ENCODE results near the gene ARIH2. TPM values are rescaled to one million over a fixed set of nuclear protein-coding genes. Genes with fewer than 3 reads are reported as not detected.
A peak's percentile ranks its signal among the peaks of the same experiment; 100 is the strongest.

The ARIH2 gene
- total and polyA plus RNA-seq, 3 experiments from 2014 or later: 117 to 126 (median 123) TPM

GRCh38 chr3:48980295-48980694 is 61.7 kb downstream of the ARIH2 start:
- peak overlapping the region in 3 of 8 donors; percentile 5 to 37 (median 29) for H3K27ac Mint-ChIP-seq
- POLR2A ChIA-PET: interaction anchor here (0.6 to 0.7 kb wide), 3 partner anchors 60 to 1127 kb away, joined by 4 to 5 read pairs (median 4); no protein-coding TSS in a partner anchor

DNA sequence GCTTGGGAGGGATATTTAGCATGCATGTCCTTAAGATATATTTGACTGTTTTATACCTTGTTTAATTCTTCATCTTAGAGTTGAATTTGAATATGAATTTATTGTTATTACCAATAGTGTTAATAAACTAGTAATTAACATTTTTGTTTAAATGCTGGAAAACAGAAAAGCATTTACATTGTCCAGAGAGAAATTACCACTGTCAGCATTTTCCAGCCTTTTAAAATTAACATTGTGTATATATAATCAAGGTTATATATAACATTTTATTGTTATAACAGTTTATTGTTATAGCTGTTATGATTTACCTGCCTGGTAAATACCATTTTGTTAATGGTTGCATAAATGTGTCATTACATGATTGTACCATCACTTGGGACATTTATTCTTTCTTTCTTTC is 63.4 kb downstream of the ARIH2 start:
- H3K4me1 Mint-ChIP-seq: peaks cover 0 to 2% (median 0%) of the 10 kb centered on the region in 3 donors
- POLR2A ChIA-PET: no interaction called here
- H3K4me3 Mint-ChIP-seq: no peak overlapping the region

More at GRCh38 chr3:48980295-48980694, 61.7 kb downstream of the ARIH2 start:
- no peak for DNase-seq
- H3K4me1 Mint-ChIP-seq: no peaks in the 10 kb centered on the region
- no peaks in the 10 kb centered on the region for H3K27me3 Mint-ChIP-seq
- H3K27ac ChIP-seq (ENCODE audit: low read depth, low read length): no peak overlapping the region
- no peak overlapping the region for H3K4me3 Mint-ChIP-seq
- H3K27me3 ChIP-seq (ENCODE audit: insufficient read depth, low read length, poor library complexity, severe bottlenecking): no peaks in the 10 kb centered on the region
- no peak overlapping the region for H3K4me3 ChIP-seq (ENCODE audit: low read length)
- H3K9me3 ChIP-seq (ENCODE audit: low read length): no peaks in the 10 kb centered on the region
- H3K36me3 Mint-ChIP-seq: peaks cover 0 to 80% (median 10%) of the 10 kb centered on the region in 3 donors
- no peaks in the 10 kb centered on the region for H3K4me1 ChIP-seq (ENCODE audit: insufficient read depth, low read length)
- CTCF ChIA-PET: no interaction called here
- H3K9me3 Mint-ChIP-seq: no peaks in the 10 kb centered on the region
- H3K36me3 ChIP-seq (ENCODE audit: insufficient read depth, low read length): peaks cover 44% of the 10 kb centered on the region

GRCh38 chr3:48982686-48983085 is 64.0 kb downstream of the ARIH2 start:
- Mint-ChIP-seq H3K9me3 (no peaks in the 10 kb centered on the region), H3K27ac (peak overlapping the region in 1 of 8 donors; percentile 72), H3K4me1 (peaks cover under 1 to 2% (median under 1%) of the 10 kb centered on the region in 3 donors), H3K36me3 (peaks cover 0 to 73% (median 9%) of the 10 kb centered on the region in 3 donors), H3K27me3 (no peaks in the 10 kb centered on the region), H3K4me3 (no peak overlapping the region)
- DNase-seq: no peak
- H3K9me3 ChIP-seq (ENCODE audit: low read length): no peaks in the 10 kb centered on the region
- H3K4me1 ChIP-seq (ENCODE audit: insufficient read depth, low read length): no peaks in the 10 kb centered on the region
- POLR2A ChIA-PET: interaction anchor here (0.6 kb wide), 1 partner anchor 28 kb away, joined by 5 read pairs; no protein-coding TSS in a partner anchor
- peaks cover 38% of the 10 kb centered on the region for H3K36me3 ChIP-seq (ENCODE audit: insufficient read depth, low read length)
- no peak overlapping the region for H3K27ac ChIP-seq (ENCODE audit: low read depth, low read length)
- no peaks in the 10 kb centered on the region for H3K27me3 ChIP-seq (ENCODE audit: insufficient read depth, low read length, poor library complexity, severe bottlenecking)
- no peak overlapping the region for H3K4me3 ChIP-seq (ENCODE audit: low read length)
- CTCF ChIA-PET: no interaction called here

More for the DNA sequence above, 63.4 kb downstream of the ARIH2 start:
- H3K36me3 ChIP-seq (ENCODE audit: insufficient read depth, low read length): peaks cover 38% of the 10 kb centered on the region
- no peaks in the 10 kb centered on the region for H3K4me1 ChIP-seq (ENCODE audit: insufficient read depth, low read length)
- peak overlapping the region in 1 of 8 donors; percentile 47 for H3K27ac Mint-ChIP-seq
- no peak overlapping the region for H3K27ac ChIP-seq (ENCODE audit: low read depth, low read length)
- no peaks in the 10 kb centered on the region for H3K27me3 Mint-ChIP-seq
- no peak for DNase-seq
- no peaks in the 10 kb centered on the region for H3K9me3 ChIP-seq (ENCODE audit: low read length)
- H3K4me3 ChIP-seq (ENCODE audit: low read length): no peak overlapping the region
- no peaks in the 10 kb centered on the region for H3K27me3 ChIP-seq (ENCODE audit: insufficient read depth, low read length, poor library complexity, severe bottlenecking)
- CTCF ChIA-PET: interaction anchor here (1.0 kb wide), 1 partner anchor 25 kb away, joined by 3 read pairs; the partner anchor contains the start of gene WDR6
- H3K36me3 Mint-ChIP-seq: peaks cover 0 to 75% (median 9%) of the 10 kb centered on the region in 3 donors
- no peaks in the 10 kb centered on the region for H3K9me3 Mint-ChIP-seq

GRCh38 chr3:48983096-48983495 is 64.5 kb downstream of the ARIH2 start:
- DNase-seq: no peak
- Histone ChIP-seq H3K27me3 (ENCODE audit: insufficient read depth, low read length, poor library complexity, severe bottlenecking) (no peaks in the 10 kb centered on the region), H3K4me3 (ENCODE audit: low read length) (no peak overlapping the region), H3K4me1 (ENCODE audit: insufficient read depth, low read length) (no peaks in the 10 kb centered on the region), H3K27ac (ENCODE audit: low read depth, low read length) (no peak overlapping the region), H3K36me3 (ENCODE audit: insufficient read depth, low read length) (peaks cover 38% of the 10 kb centered on the region), H3K9me3 (ENCODE audit: low read length) (no peaks in the 10 kb centered on the region)
- Mint-ChIP-seq H3K36me3 (peaks cover 0 to 69% (median 9%) of the 10 kb centered on the region in 3 donors), H3K4me3 (no peak overlapping the region), H3K9me3 (no peaks in the 10 kb centered on the region), H3K27me3 (no peaks in the 10 kb centered on the region), H3K4me1 (peaks cover 5% of the 10 kb centered on the region in 3 donors), H3K27ac (peak overlapping the region in 2 of 8 donors; percentile 51 to 72)
- ChIA-PET CTCF (no interaction called here), POLR2A (interaction anchor here (0.6 kb wide), 1 partner anchor 28 kb away, joined by 5 read pairs; no protein-coding TSS in a partner anchor)

DNA sequence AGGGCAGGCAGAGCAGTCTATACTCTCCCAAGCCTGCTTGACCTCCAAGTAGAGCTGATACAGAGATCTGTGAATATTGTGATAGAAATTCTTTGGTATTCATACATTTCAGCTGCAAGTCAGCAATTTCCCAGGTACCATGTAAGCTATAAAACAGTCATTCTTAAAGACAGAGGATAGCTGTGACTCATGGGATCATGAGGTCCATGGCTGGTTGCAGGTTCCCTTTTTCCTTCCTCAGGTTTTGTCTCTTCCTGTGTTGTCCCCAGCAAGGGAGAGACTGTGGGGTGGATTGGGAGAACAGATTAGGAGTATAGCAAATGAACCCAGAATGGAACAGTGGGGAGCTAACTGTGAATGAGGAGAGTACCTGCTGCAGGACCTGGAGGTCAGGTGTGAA is 66.0 kb downstream of the ARIH2 start:
- H3K4me3 ChIP-seq (ENCODE audit: low read length): no peak overlapping the region
- no peaks in the 10 kb centered on the region for H3K9me3 ChIP-seq (ENCODE audit: low read length)
- peaks cover 30% of the 10 kb centered on the region for H3K36me3 ChIP-seq (ENCODE audit: insufficient read depth, low read length)
- ChIA-PET POLR2A (no interaction called here), CTCF (interaction anchor here (0.8 to 1.6 kb wide), 3 partner anchors 22 to 173 kb away, joined by 3 to 5 read pairs (median 4); partner anchors contain the start of genes NDUFAF3 and WDR6)
- Mint-ChIP-seq H3K36me3 (peaks cover 0 to 63% (median 6%) of the 10 kb centered on the region in 3 donors), H3K4me3 (peak overlapping the region in 2 of 7 donors; percentile 33 to 40), H3K9me3 (no peaks in the 10 kb centered on the region), H3K4me1 (peaks cover 14 to 18% (median 15%) of the 10 kb centered on the region in 3 donors), H3K27me3 (no peaks in the 10 kb centered on the region), H3K27ac (peak overlapping the region in 3 of 8 donors; percentile 5 to 73 (median 62))
- no peaks in the 10 kb centered on the region for H3K27me3 ChIP-seq (ENCODE audit: insufficient read depth, low read length, poor library complexity, severe bottlenecking)
- H3K4me1 ChIP-seq (ENCODE audit: insufficient read depth, low read length): peaks cover 6% of the 10 kb centered on the region
- no peak overlapping the region for H3K27ac ChIP-seq (ENCODE audit: low read depth, low read length)
- DNase-seq: no peak

GRCh38 chr3:48985831-48986376 is 67.3 kb downstream of the ARIH2 start:
- peaks cover 23% of the 10 kb centered on the region for H3K36me3 ChIP-seq (ENCODE audit: insufficient read depth, low read length)
- H3K27me3 ChIP-seq (ENCODE audit: insufficient read depth, low read length, poor library complexity, severe bottlenecking): no peaks in the 10 kb centered on the region
- DNase-seq: no peak
- POLR2A ChIA-PET: no interaction called here
- no peak overlapping the region for H3K27ac ChIP-seq (ENCODE audit: low read depth, low read length)
- peaks cover 8% of the 10 kb centered on the region for H3K4me1 ChIP-seq (ENCODE audit: insufficient read depth, low read length)
- H3K9me3 Mint-ChIP-seq: no peaks in the 10 kb centered on the region
- H3K27ac Mint-ChIP-seq: peak overlapping the region in 5 of 8 donors; percentile 18 to 69 (median 35)
- no peaks in the 10 kb centered on the region for H3K9me3 ChIP-seq (ENCODE audit: low read length)
- peak overlapping the region in 1 of 7 donors; percentile 5 for H3K4me3 Mint-ChIP-seq
- CTCF ChIA-PET: interaction anchor here (1.1 to 7.4 kb wide), 5 partner anchors 21 to 171 kb away, joined by 3 to 109 read pairs (median 6); partner anchors contain the start of genes IMPDH2, QRICH1 and WDR6
- peaks cover 16 to 22% (median 17%) of the 10 kb centered on the region in 3 donors for H3K4me1 Mint-ChIP-seq
- H3K4me3 ChIP-seq (ENCODE audit: low read length): no peak overlapping the region
- H3K27me3 Mint-ChIP-seq: no peaks in the 10 kb centered on the region
- peaks cover 0 to 59% (median 6%) of the 10 kb centered on the region in 3 donors for H3K36me3 Mint-ChIP-seq

- H3K9me3 ChIP-seq (ENCODE audit: low read length): no peaks in the 10 kb centered on the region
- CTCF ChIA-PET: interaction anchor here (0.7 to 7.4 kb wide), 12 partner anchors 10 to 168 kb away, joined by 3 to 109 read pairs (median 5); partner anchors contain the start of genes DALRD3, IMPDH2, NDUFAF3 and QRICH1
- no peaks in the 10 kb centered on the region for H3K27me3 ChIP-seq (ENCODE audit: insufficient read depth, low read length, poor library complexity, severe bottlenecking)
- H3K4me3 ChIP-seq (ENCODE audit: low read length): peak overlapping the region; percentile 88
- no peaks in the 10 kb centered on the region for H3K9me3 Mint-ChIP-seq
- no peaks in the 10 kb centered on the region for H3K36me3 ChIP-seq (ENCODE audit: insufficient read depth, low read length)
- peak overlapping the region; percentile 91 to 96 (median 92) for H3K4me3 Mint-ChIP-seq
- peaks cover 0 to 40% (median 2%) of the 10 kb centered on the region in 3 donors for H3K36me3 Mint-ChIP-seq
- peak overlapping the region; percentile 84 to 99 (median 90) for H3K27ac Mint-ChIP-seq
- no peaks in the 10 kb centered on the region for H3K27me3 Mint-ChIP-seq
- peak overlapping the region; percentile 75 for H3K27ac ChIP-seq (ENCODE audit: low read depth, low read length)
- DNase-seq: no peak
- POLR2A ChIA-PET: interaction anchor here (0.5 to 4.4 kb wide), 15 partner anchors 15 to 500 kb away, joined by 3 to 45 read pairs (median 5); partner anchors contain the start of genes DALRD3, IMPDH2, NDUFAF3 and QRICH1
- H3K4me1 ChIP-seq (ENCODE audit: insufficient read depth, low read length): peaks cover 22% of the 10 kb centered on the region
- peaks cover 32 to 48% (median 43%) of the 10 kb centered on the region in 3 donors for H3K4me1 Mint-ChIP-seq
Observed at GRCh38 chr3:48989126-48989795, 70.6 kb downstream of the ARIH2 start.
